Endothelial cell of umbilical vein (primary cell): Measurements from ENCODE around the gene C2orf68. TPM values are rescaled to one million over a fixed set of nuclear protein-coding genes. Genes with fewer than 3 reads are reported as not detected.

Source experiments
- BruUV-seq: library from RNA; stranded (reverse); fragments of 400-500 nt; replicated peaks from 2 replicates; lab custom pipeline; 2021; lab: Mats Ljungman, UMichigan
- CTCF ChIA-PET: fragments of 300-600, 350-600 bp; sonication (Branson Sonifier 250); formaldehyde crosslinking; loops from one replicate; lab custom pipeline; 2021; ENCODE audit warnings: antibody characterized with exemption, inconsistent platforms; lab: Charles Lee
- POLR2A ChIA-PET: fragments of 300-600, 350-600 bp; sonication (Branson Sonifier 250); formaldehyde crosslinking; loops from one replicate; lab custom pipeline; 2021; ENCODE audit warnings: antibody characterized with exemption, inconsistent platforms; lab: Charles Lee
- DNase-seq: peaks from one replicate; pipeline ENCODE4 v3.0.0-alpha.2; 2011; ENCODE audit warnings: low read depth, low spot score
- FAIRE-seq: peaks from 2 replicates; lab custom pipeline; 2011; peaks lifted over from hg19 to GRCh38; lab: Jason Lieb, UNC
- H2AFZ ChIP-seq: 2 replicates; pipeline ENCODE4 v1.6.0; 2012; ENCODE audit warnings: low read depth, low read length, control low read depth, inconsistent platforms
- H3K27ac ChIP-seq: 2 replicates; pipeline ENCODE4 v1.5.1; 2011; ENCODE audit warnings: low read depth, mild to moderate bottlenecking, control low read depth, low read length, moderate library complexity; ENCODE audit not compliant: insufficient read depth
- H3K27me3 ChIP-seq, 2 experiments: 2 replicates each; pipeline versions ENCODE4 v1.6.0 to v1.6.1; 2011; ENCODE audit warnings: low read length in 2 of 2, mixed read lengths in 1 of 2; ENCODE audit not compliant: control insufficient read depth in 2 of 2, insufficient read depth in 2 of 2
- H3K36me3 ChIP-seq, 2 experiments: 2 replicates in 1 of 2; 3 replicates in 1 of 2; pipeline ENCODE4 v1.5.1; 2011; ENCODE audit warnings: low read length in 2 of 2, mild to moderate bottlenecking in 1 of 2, moderate library complexity in 1 of 2; ENCODE audit not compliant: control insufficient read depth in 2 of 2, insufficient read depth in 2 of 2; ENCODE audit errors: extremely low read depth in 1 of 2
- H3K4me1 ChIP-seq: 3 replicates; pipeline ENCODE4 v1.5.1; 2011; ENCODE audit warnings: mild to moderate bottlenecking, low read length; ENCODE audit not compliant: control insufficient read depth, insufficient read depth; ENCODE audit errors: extremely low read depth
- H3K4me2 ChIP-seq: 2 replicates; pipeline ENCODE4 v1.6.1; 2011; ENCODE audit warnings: low read length, control low read depth, mixed read lengths; ENCODE audit not compliant: insufficient read depth
- H3K4me3 ChIP-seq, 3 experiments: fragments of 200-600 bp in 1 of 3; sonication (generic), shearing (Covaris generic) in 1 of 3; replicated peaks in 1 of 3; 2 replicates each; pipeline ENCODE4 v1.5.1; 2011 to 2016; ENCODE audit warnings: control low read depth in 3 of 3, low read length in 3 of 3, mild to moderate bottlenecking in 2 of 3, inconsistent platforms in 1 of 3, low read depth in 1 of 3, moderate library complexity in 1 of 3; ENCODE audit not compliant: insufficient read depth in 1 of 3
- H3K79me2 ChIP-seq: 2 replicates; pipeline ENCODE4 v1.6.0; 2012; ENCODE audit warnings: low read length, inconsistent platforms; ENCODE audit not compliant: control insufficient read depth, insufficient read depth
- H3K9ac ChIP-seq: replicated peaks from 2 replicates; pipeline ENCODE3; 2011; ENCODE audit warnings: low read length, control low read depth; ENCODE audit not compliant: insufficient read depth; ENCODE audit errors: extremely low read depth
- H3K9me1 ChIP-seq: replicated peaks from 3 replicates; pipeline ENCODE4 v1.6.0; 2011; ENCODE audit warnings: mild to moderate bottlenecking, low read length; ENCODE audit not compliant: control insufficient read depth, insufficient read depth; ENCODE audit errors: extremely low read depth
- H3K9me3 ChIP-seq: replicated peaks from 2 replicates; pipeline ENCODE4 v1.5.1; 2012; ENCODE audit warnings: low read length, inconsistent platforms; ENCODE audit not compliant: control insufficient read depth, insufficient read depth
- H4K20me1 ChIP-seq: replicated peaks from 2 replicates; pipeline ENCODE3; 2011; ENCODE audit warnings: mild to moderate bottlenecking, low read length; ENCODE audit not compliant: control insufficient read depth, insufficient read depth; ENCODE audit errors: extremely low read depth
- EZH2 ChIP-seq: IDR thresholded peaks from 2 replicates; pipeline ENCODE4 v1.6.1; 2012; ENCODE audit warnings: borderline replicate concordance, low read depth, mild to moderate bottlenecking, moderate library complexity, low read length, inconsistent platforms; ENCODE audit not compliant: severe bottlenecking
- FOS ChIP-seq: IDR thresholded peaks from 2 replicates; pipeline ENCODE4 v1.6.1; 2011; ENCODE audit warnings: mild to moderate bottlenecking, low read length, moderate library complexity, borderline replicate concordance; ENCODE audit not compliant: insufficient read depth
- GATA2 ChIP-seq: IDR thresholded peaks from 2 replicates; pipeline ENCODE4 v1.7.0; 2011; ENCODE audit warnings: low read depth, mild to moderate bottlenecking, moderate library complexity, mixed read lengths, low read length; ENCODE audit not compliant: insufficient read length, insufficient read depth
- JUN ChIP-seq: IDR thresholded peaks from 2 replicates; pipeline ENCODE4 v1.6.1; 2011; ENCODE audit warnings: borderline replicate concordance, low read depth; ENCODE audit not compliant: insufficient read length, insufficient read depth
- MYC ChIP-seq: IDR thresholded peaks from one replicate; pipeline ENCODE4 v1.6.1; 2011; ENCODE audit warnings: mild to moderate bottlenecking, low read depth, low read length
- POLR2A ChIP-seq: IDR thresholded peaks from 2 replicates; pipeline ENCODE4 v1.6.1; 2012; ENCODE audit warnings: low read depth, mild to moderate bottlenecking, control low read depth, low read length
- POLR2AphosphoS5 ChIP-seq: IDR thresholded peaks from 2 replicates; pipeline ENCODE4 v1.6.1; 2012; ENCODE audit warnings: low read depth, mild to moderate bottlenecking, control low read depth, low read length, moderate library complexity; ENCODE audit not compliant: insufficient read depth
- dilution Hi-C: fragments of 300-500 bp; cut with MboI; formaldehyde crosslinking; loops from one replicate; pipeline ENCODE4 v1.15.0; 2019; ENCODE audit warnings: low sequenced_read_pairs; ENCODE audit not compliant: extremely low pct_ligation_motif_present
- intact Hi-C: fragments of 100-400 bp; cut with micrococcal nuclease; formaldehyde crosslinking; loops from one replicate; pipeline ENCODE4 v1.10.0; 2022
- polyA plus RNA-seq, 4 experiments: library from polyadenylated mRNA; depleted of rRNA in 3 of 4; stranded (reverse) in 3 of 4; unstranded in 1 of 4; fragments of >200 nt; gene quantifications; 2 replicates each; pipeline versions ENCODE4 v1.2.1 to v1.2.3, GENCODE V29; 2011 to 2012; ENCODE audit warnings: missing spikeins in 1 of 4
- total RNA-seq: library from RNA; stranded (reverse); gene quantifications from 2 replicates; pipeline ENCODE4 v1.2.3, GENCODE V29; 2021
- TF ChIP-seq, protein P1 (sequence below): IDR thresholded peaks from 2 replicates; pipeline ENCODE4 v1.6.1; 2011; ENCODE audit not compliant: insufficient read depth, insufficient read length
- TF ChIP-seq, protein P2 (sequence below), 2 donors: IDR thresholded peaks; 1 replicate in 1 of 2; 2 replicates in 1 of 2; pipeline ENCODE4 v1.5.1; 2011; ENCODE audit warnings: low read length in 2 of 2, mild to moderate bottlenecking in 2 of 2, moderate library complexity in 2 of 2, control low read depth in 1 of 2, inconsistent platforms in 1 of 2, low read depth in 1 of 2; ENCODE audit not compliant: insufficient read depth in 1 of 2; ENCODE audit errors: extremely low read depth in 1 of 2

Gene C2orf68
- total and polyA plus RNA-seq, 2 donors (not counting 3 experiments of a cell fraction or from before 2014, with no cell fraction given), result 17.4 to 27.4 TPM

DNA sequence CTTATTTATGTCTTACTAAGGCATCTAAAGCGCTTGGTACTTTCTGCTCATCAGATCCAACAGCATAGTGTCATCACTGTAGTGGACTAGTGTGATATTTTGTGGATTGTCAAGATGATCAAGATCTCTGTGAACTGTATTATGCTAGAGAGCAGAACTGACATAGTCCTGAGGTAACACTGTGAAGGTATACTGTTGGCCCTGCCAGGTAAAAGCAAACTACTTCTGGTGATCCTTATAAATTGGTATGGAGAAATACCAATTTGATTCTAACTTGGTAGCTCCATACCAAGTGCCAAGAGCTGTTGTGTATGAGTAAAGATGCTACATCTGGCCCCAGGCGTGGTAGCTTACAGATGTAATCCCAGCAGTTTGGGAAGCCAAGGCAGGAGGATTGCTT is 40.2 kb upstream of the C2orf68 start:
- H3K27ac ChIP-seq, result no peak overlapping the region
- CTCF ChIA-PET, result interaction anchor here (1.3 to 2.5 kb wide), 6 partner anchors 9 to 162 kb away, joined by 3 to 13 read pairs (median 7); no protein-coding TSS in a partner anchor
- no TSS peak for BruUV-seq

More for the DNA sequence above, 40.2 kb upstream of the C2orf68 start:
- Histone ChIP-seq H3K9me3 (no peaks in the 10 kb centered on the region), H3K9ac (no peak overlapping the region), H3K4me2 (no peak overlapping the region), H4K20me1 (no peaks in the 10 kb centered on the region), H3K4me3 (no peak overlapping the region), H3K36me3 (peaks cover 2 to 21% of the 10 kb centered on the region in 2 experiments), H2AFZ (no peak overlapping the region), H3K79me2 (no peaks in the 10 kb centered on the region), H3K4me1 (peaks cover 16% of the 10 kb centered on the region), H3K9me1 (no peaks in the 10 kb centered on the region), H3K27me3 (no peaks in the 10 kb centered on the region)
- intact Hi-C loops (no loop called here), dilution Hi-C loops (no loop called here)
- FAIRE-seq (no peak), DNase-seq (no peak)
- TF ChIP-seq MYC (no peak), FOS (no peak), POLR2AphosphoS5 (no peak), EZH2 (no peak), POLR2A (no peak), JUN (no peak), GATA2 (no peak)
- TF ChIP-seq, protein P1, sequence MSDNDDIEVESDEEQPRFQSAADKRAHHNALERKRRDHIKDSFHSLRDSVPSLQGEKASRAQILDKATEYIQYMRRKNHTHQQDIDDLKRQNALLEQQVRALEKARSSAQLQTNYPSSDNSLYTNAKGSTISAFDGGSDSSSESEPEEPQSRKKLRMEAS, result no peak
- TF ChIP-seq, protein P2, sequence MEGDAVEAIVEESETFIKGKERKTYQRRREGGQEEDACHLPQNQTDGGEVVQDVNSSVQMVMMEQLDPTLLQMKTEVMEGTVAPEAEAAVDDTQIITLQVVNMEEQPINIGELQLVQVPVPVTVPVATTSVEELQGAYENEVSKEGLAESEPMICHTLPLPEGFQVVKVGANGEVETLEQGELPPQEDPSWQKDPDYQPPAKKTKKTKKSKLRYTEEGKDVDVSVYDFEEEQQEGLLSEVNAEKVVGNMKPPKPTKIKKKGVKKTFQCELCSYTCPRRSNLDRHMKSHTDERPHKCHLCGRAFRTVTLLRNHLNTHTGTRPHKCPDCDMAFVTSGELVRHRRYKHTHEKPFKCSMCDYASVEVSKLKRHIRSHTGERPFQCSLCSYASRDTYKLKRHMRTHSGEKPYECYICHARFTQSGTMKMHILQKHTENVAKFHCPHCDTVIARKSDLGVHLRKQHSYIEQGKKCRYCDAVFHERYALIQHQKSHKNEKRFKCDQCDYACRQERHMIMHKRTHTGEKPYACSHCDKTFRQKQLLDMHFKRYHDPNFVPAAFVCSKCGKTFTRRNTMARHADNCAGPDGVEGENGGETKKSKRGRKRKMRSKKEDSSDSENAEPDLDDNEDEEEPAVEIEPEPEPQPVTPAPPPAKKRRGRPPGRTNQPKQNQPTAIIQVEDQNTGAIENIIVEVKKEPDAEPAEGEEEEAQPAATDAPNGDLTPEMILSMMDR (IDR thresholded peaks at IDR 0.05; ENCODE audit: extremely low read depth in 1 of 2, insufficient read depth in 1 of 2, low read depth in 1 of 2, low read length in 2 of 2), result no peak
- POLR2A ChIA-PET, result no interaction called here
